MM.1S (cell line): Measurements from ENCODE around the gene MAPK11.

Source experiments
- EZH2phosphoT487 ChIP-seq: fragments of 300-600 bp; sonication (generic); IDR thresholded peaks from 2 replicates; pipeline ENCODE4 v1.6.1; 2018; ENCODE audit warnings: antibody characterized with exemption, low read length
- TF ChIP-seq, protein P1 (sequence below): fragments of 300-600 bp; sonication (generic); IDR thresholded peaks from 2 replicates; pipeline ENCODE4 v1.5.1; 2016; ENCODE audit warnings: antibody characterized with exemption, low read length, mixed read lengths

DNA sequence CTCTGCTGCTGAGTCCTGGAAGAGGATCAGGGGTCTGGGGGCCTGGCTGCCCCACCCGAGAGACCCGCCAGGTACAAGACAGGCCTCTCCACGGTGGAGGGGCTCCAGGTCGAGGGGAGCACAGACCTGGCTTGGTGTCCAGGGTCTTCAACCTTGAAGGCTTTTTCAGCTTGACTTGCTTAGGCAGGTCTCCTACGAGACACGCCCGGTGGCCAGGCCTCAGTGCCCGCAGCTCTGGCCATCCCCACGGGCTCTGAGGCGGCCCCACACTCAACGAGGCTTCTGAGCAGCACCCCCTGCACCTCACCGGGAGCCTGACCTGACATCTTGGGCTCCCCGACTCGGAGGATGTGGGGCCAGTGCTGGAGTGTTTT is 43.9 kb upstream of the MAPK11 start:
- TF ChIP-seq, protein P1, sequence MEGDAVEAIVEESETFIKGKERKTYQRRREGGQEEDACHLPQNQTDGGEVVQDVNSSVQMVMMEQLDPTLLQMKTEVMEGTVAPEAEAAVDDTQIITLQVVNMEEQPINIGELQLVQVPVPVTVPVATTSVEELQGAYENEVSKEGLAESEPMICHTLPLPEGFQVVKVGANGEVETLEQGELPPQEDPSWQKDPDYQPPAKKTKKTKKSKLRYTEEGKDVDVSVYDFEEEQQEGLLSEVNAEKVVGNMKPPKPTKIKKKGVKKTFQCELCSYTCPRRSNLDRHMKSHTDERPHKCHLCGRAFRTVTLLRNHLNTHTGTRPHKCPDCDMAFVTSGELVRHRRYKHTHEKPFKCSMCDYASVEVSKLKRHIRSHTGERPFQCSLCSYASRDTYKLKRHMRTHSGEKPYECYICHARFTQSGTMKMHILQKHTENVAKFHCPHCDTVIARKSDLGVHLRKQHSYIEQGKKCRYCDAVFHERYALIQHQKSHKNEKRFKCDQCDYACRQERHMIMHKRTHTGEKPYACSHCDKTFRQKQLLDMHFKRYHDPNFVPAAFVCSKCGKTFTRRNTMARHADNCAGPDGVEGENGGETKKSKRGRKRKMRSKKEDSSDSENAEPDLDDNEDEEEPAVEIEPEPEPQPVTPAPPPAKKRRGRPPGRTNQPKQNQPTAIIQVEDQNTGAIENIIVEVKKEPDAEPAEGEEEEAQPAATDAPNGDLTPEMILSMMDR: no peak
- TF ChIP-seq EZH2phosphoT487: no peak
